Measurements from ENCODE around the gene KDM7A.
"Not testable (repeated sequence)": the region's sequence is repeated elsewhere in the genome, so short reads cannot be mapped to it uniquely, and the experiment has no call there.

KDM7A gene

DNA sequence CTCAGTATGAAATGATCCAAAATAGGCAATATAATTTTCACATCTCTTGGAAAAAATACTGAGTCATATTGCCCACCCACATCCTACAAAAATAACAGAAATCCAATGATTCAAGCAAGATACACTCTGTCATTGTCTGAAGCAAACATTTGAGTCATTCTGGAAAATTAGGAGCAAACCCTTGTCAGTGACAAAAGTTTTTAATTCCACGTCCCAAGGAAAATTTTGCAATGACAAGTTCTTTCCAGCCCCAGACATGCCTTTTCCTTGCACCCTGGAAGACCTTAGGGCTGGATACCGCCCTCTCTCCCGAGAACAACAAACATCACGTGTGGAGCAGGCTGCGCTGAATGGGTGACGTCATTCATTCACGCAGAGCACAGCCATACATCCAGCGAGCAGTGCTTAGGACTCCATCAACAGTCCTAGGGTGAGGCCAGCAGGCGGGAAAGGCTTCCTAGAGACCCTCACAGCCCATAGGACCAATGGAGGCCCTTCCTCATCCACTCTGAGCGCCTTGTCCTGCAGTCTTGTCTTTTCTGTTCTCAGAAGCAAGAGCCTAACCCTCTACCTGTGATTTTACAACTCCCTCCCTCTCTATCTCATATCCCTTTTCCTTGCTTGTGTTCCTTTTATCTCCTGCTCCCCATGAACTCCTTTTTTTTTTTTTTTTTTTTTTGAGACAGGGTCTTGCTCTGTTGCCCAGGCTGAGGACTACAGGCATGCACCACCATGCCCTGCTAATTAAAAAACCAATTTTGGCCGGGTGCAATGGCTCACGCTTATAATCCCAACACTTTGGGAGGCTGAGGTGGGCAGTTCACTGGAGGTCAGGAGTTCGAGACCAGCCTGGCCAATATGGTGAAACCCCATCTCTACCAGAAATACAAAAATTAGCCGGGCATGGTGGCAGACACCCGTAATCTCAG lies 23.5 kb upstream of the KDM7A start:
- no peak for DNase-seq

GRCh38 chr7:140197938-140198337 lies 21.2 kb upstream of the KDM7A start:
- DNase-seq = no peak

DNA sequence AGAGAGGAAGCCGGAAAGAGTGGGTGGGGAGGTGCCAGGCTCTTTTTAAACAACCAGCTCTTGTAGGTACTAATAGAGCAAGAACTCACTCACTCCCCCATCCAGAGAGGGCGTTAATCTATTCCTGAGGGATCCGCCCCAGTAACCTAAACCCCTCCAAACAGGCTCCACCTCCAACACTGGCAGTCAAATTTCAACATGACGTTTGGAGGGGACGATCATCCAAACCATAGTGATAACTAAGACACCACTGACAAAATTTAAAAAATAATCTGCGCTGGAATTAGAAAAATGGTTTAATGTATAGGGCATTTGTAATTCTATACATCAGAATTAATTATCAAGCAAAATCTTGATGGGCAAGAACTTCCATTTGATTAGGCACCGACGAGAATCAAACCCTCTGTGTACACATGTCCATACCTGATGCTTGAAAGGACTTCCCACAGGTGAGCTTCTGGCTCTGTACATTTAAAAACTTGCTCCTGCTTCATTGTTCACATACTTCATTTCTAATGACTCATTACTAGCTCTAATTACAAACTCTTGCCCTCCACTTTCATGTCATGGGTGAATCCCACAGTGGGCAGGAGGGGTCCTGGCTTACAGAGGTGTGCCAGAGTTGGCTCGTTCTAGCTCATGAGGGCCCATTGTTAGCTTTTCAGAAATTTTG lies 20.6 kb upstream of the KDM7A start:
- no peak for DNase-seq

DNA sequence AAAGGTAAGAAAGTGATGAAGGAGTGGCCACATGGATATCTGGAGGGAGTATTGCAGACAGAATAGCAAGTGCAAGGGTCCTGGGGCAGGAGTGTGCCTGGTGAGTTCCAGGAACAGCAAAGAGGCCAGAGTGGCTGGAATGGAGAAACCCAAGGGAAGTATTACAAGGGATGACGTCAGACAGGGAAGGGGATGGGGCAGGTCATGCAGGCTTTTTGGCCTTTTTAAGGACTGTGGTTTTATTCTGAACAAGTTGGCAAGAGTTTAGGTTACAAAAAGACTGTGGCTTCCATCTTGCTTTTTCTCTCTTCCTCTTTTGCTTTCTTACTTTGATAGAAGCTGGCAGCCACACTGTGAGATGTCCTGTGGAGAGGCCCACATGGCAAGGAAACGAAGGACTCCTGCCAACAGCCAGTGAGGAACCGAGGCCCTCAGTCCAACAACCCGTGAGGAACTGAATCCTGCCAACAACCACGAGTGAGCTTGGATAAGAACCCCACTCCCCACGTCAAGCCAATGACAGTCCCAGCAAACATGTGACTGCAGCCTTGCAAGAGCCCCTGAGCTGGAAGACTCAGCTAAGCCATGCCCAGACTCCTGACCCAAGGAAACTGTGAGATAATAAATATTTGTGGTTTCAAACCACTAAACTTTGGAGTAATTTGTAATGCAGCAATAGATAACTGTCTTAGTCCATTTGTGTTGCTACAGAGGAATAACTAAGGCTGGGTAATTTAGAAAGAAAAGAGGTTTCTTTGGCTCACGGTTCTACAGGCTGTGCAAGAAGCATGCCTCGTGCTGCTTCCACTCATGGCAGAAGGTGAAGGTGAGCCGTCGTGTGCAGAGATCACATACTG lies 19.8 kb upstream of the KDM7A start:
- DNase-seq = peak; percentile 75 to 88

- DNase-seq = no peak
Observed at GRCh38 chr7:140195859-140196258, 19.1 kb upstream of the KDM7A start.

DNA sequence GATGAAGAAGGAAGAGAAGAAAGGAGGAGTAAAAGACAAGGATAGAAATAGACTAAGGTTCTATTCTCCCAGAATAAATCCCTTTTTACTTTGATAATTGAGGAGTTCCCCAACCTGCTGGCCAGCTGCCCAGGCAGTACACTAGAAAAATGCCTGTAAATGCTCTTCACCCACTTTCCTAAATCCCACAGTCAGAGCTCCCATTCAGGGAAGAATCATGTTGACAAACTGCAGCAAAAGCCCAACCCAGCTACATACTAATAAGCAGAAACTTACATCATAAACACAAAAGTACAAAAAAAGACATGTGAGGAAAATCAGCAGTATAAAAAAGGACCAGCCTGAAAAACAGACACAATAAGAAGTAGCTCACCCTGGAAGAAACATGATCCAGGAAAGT lies 15.8 kb upstream of the KDM7A start:
- DNase-seq = no peak

DNA sequence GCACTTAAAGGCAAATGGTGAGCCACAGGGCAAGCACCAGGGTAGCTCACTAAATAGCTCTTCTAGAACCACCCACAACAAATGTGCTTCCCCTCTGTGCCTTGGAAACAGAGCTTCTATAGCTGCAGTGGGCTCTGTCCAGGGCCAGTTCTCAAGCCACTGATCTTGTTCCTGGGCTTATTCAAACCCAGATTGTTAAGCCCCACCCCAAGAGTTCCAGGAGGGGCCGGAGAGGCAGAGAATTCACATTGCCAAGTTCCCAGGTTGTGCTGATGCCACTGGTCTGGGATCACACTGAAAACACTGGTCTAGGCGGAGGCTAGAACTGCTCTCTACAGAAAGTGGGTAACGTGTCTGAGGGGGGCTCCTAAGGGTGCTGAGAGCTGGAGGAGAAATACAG lies 15.4 kb upstream of the KDM7A start:
- DNase-seq = no peak

DNA sequence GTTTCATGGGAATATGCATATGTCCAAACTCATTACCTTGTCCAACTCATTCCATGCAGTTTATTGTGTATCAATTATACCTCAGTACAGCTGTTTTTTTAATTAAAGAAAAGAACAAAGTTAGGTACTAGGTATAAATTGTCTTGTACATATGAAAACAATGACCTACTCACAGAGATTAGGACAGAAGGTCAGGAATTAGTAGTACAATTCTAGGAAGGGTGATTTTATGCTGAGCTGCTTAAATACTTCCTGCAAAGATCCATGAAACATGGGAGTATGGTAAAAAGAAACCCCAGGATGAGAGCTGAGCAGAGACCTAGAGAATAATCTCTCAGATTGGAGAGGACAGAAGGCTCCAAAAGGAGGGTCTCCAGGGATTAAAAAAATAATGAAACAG lies 13.8 kb upstream of the KDM7A start:
- DNase-seq = no peak

DNA sequence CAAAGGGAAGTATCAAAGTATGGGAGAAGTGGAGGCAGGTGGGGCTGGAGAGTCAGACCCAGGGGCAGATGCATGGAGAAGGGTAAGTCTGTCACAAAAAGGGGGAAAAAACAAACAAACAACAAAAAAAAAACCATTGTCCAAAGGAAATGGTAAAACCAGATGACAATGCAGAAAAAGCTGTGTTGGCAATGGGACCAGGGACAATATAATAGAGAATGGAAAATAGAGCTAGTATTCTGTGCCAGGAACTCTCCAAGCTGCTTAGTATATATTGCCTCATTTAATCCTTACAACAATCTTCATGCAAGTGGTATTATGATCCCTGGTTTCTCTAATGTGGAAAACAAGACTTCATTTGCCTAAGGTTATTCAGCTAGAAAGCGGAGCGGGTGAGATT lies 13.1 kb upstream of the KDM7A start:
- no peak for DNase-seq

DNA sequence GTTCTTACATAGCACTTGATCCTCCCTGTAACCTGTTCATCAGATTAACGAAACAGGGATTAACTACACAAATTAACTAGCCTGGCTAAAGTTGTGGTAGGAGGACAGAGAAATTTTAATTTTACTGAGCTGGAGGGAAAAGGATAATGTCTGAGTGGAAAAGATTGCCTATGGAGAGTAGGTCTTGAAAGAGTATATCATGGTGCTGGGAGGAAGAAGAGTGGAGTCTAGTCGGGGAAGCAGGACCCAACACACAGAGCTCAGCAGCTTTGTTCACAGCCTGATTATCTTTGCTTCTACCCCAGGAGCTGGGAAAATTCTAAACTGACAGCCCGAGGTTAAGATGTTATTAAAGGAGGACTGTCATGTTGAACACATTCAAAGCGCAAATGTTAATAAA lies 6.1 kb upstream of the KDM7A start:
- DNase-seq = no peak

DNA sequence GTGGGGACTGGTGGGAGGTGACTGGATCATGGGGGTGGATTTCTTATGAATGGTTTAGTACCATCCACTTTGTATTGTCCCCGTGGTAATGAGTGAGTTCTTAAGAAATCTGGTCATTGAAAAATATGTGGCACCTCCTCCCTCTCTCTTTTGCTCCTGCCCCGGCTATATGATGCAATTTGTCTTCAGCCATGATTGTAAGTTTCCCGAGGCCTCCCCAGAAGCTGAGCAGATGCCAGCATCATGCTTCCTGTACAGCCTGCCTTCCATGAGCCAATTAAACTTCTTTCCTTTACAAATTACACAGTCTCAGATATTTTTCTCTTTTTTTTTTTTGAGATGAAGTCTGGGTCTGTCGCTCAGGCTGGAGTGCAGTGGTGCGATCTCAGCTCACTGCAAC lies 2.6 kb upstream of the KDM7A start:
- no peak for DNase-seq

DNA sequence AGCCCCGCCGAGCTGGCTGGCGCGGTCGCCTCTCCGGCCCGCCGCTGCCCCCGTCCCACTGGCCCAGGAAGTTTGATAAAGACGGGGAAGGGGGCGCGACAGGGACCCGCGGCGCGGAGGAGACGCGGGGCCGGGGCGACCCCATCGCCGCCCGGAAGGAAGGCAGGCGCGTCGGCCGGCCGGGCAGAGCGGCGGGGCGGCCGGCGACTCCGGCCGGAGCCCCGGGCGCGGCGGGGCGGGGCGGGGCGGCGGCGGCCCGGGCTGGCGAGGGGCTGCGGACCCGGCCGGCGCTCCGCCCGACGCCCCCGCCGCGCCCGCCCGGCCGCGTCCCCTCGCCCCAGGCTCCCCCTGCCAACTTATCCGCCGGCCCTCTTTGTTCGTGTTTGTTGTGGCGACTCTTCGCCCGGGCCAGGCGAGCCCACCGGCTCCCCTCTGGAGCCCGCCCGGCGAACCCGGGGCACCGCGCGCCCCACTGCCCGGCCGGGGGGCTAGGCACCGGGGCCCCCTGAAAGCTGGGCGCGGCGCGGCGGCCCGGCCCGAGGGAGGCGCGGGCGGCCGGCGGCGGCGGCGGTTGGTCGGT lies 571 bp downstream of the KDM7A start:
- no peak for DNase-seq

- DNase-seq = peak; percentile 86 to 89
Observed at GRCh38 chr7:140175221-140176121, 1.3 kb downstream of the KDM7A start.

GRCh38 chr7:140174217-140174616 lies 2.6 kb downstream of the KDM7A start:
- DNase-seq = no peak

DNA sequence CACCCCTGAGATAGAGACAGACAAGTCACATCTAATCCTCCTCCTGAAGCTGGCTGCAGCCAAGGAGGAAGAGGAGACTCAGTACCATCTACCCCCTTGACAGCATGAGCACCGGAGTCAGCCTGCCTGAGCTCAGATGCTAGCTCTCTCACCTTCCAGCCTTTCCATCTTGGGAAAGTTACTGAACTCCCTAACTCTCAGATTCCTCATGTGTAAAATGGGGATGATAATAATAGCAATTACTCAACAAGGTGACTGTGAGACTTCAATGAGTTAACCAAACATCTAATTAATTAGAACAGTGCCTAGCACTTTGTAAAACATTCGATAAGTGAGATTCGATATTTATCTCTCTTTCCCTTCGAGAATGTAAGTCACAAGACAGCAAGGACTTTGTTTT lies 6.4 kb downstream of the KDM7A start:
- no peak for DNase-seq

DNA sequence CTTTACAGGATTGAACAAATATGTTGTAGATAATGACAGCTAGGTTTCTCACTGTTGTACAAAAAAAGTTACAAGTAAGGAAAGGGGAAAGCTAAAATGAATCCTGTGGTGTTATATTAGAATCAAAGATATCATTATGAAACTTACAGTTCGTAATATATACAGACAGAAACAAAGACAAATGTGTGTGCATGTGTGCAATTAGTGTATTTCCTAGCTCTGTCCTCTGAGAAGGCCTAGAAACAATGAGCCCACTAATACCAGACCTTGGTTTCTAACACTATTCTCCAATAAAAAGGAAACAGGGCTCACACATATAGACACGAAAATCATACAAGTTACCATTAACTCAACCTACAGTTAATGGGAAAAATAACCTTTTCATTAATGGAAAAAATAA lies 8.0 kb downstream of the KDM7A start:
- no peak for DNase-seq

- no peak for DNase-seq
Observed at GRCh38 chr7:140165422-140165821, 11.4 kb downstream of the KDM7A start.

- not testable (repeated sequence) for DNase-seq
Observed at GRCh38 chr7:140162081-140162480, 14.7 kb downstream of the KDM7A start.

GRCh38 chr7:140161047-140161446 lies 15.7 kb downstream of the KDM7A start:
- no peak for DNase-seq

DNA sequence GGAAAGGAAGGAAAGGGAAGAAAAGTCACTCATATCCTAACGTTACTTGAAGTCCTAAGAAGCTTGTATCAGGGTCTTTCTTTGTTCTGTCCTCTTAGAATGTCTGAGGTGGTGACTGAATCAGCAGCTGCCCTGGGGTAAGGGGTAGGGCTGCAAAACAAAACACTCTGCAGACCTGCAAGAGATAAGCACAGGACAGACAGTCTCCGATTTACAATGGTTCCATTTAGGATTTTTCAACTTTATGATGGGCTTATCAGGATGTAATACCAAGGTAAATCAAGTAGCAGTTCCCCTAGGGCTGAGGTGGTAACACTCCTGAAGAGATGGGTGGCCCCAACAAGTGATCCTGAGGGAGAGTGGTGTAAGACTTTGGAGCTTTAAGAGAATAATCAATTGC lies 16.5 kb downstream of the KDM7A start:
- DNase-seq = no peak

DNA sequence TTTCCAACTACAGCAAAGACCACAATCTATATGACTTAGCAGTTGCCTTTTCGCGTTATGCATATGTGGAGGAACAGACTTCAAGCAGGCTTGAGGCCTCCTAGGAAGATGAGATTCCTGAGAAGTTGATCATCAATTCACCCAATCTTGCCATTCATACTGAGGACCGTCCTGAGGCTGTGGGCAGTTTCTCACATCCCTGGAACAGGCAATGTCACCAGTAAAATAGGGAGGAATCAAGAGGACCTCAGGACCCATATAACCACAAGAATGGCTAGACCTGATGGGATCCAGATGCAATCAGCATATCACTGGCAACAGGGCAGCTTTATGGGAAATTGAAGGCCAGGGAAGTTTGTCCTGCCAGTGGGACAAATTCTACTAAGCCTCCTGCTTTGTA lies 17.3 kb downstream of the KDM7A start:
- DNase-seq = no peak
